Embryonic facial prominence (tissue), 1 donor: Measurements from ENCODE around the gene OSBPL8.
"Not testable (repeated sequence)": the region's sequence is repeated elsewhere in the genome, so short reads cannot be mapped to it uniquely, and the experiment has no call there.

Experiments used
- DNase-seq: peaks from one replicate; pipeline ENCODE4 v3.0.0-alpha.2; 2016; ENCODE audit errors: extremely low spot score

The OSBPL8 gene

DNA sequence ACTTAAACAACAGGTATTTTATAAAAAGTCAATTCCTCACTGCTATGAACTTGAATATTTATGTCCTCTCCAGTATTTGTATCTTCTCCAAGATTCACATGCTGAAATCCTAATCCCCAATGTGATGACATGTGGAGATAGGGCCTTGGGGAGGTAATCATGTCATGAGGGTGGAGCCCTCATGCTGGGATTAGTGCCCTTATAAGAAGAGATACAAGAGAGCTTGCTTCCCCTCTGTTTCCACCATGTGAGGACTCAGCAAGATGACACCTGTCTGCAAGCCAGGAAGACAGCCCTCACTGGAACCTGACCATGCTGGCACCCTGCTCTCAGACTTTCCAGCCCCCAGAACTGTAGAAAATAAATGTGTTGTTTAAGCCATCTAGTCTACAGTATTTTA lies 36.2 kb downstream of the OSBPL8 start:
- DNase-seq = no peak

DNA sequence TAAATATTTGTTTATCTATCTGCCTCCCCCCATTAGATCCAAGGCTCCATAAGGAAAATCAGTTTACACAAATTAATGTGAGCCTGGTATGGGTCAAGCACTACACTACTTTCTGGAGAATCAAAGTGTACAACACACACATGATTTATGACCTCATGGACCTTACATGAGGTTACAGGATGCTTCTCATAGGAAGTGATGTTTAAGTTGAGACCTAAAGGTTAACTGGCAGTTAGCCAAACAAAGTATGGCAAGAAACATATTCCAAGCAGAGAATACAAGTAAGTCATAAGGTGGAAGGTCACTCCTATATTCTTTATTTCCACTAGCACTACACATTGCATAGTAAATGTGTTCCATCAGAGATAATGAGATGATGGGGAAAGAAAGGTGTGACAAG lies 39.2 kb downstream of the OSBPL8 start:
- DNase-seq = no peak

DNA sequence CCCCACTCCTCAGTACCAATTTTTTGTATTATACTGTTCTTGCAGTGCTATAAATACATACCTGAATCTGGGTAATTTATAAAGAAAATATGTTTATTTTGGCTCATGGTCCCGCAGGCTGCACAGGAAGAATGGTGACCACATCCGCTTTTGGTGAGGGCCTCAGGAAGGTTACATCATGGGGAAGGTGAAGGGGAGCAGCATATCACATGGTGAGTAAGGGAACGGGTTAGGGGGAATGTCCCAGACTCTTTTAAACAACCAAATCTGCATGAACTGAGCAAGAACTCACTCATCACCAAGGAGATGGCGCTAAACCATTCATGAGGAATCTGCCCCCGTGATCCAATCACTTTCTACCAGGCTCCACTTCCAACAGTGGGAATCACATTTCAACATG lies 40.0 kb downstream of the OSBPL8 start:
- no peak for DNase-seq

DNA sequence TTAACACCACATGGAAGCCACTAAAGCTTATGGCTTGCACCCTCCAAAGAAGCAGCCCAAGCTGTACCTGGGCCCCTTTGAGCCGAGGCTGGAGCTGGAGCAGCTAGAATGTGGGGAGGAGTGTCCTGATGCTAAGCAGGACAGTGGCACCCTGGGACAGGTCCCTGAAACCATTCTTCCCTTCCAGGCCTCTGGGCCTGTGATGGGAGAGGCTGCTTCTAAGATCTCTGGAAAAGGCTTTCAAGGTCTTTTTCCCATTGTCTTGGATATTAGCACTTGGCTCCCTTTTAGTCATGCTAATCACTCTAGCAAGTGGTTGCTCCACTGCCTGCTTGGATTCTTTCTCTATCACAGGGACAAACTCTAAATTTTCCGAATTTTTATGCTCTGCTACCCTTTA lies 40.9 kb downstream of the OSBPL8 start:
- DNase-seq = no peak

DNA sequence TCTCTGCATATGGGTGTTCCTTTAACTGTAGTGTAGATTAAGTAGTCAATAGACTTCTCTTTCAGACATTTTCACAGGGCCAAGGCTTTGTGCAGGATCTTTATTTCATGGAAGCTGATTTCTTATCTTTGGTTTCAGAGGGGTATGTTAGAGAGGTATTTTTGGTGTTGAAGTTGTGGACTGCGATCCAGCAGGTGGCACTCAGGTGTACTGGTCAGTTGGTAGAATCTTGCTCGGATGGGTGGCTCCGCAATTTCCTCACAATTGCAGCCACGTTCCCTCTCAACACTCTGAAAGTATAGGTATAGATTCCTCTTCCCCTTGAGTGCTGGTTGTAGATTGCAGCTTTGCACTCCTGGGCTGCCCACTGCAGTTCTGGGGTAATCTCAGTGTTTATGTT lies 44.3 kb downstream of the OSBPL8 start:
- DNase-seq = no peak

DNA sequence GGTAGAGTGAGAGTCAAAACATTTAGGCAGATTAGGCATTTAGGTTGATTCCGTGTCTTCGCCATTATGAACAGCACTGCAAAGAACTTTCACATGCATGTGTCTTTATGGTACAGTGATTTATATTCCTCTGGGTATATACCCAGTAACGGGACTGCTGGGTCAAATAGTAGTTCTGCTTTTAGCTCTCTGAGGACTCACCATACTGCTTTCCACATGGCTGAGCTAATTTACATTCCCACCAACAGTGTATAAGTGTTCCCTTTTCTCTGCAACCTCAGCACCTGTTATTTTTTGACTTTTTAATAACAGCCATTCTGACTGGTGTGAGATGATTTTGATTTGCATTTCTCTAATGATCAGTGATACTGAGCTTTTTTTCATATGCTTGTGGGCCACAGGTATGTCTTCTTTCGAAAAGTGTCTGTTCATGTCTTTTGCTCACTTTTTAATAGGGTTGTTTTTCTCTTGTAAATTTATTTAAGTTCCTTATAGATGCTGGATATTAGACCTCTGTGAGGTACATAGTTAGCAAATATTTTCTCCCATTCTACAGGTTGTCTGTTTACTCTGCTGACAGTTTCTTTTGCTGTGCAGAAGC lies 48.4 kb downstream of the OSBPL8 start:
- DNase-seq = not testable (repeated sequence)

DNA sequence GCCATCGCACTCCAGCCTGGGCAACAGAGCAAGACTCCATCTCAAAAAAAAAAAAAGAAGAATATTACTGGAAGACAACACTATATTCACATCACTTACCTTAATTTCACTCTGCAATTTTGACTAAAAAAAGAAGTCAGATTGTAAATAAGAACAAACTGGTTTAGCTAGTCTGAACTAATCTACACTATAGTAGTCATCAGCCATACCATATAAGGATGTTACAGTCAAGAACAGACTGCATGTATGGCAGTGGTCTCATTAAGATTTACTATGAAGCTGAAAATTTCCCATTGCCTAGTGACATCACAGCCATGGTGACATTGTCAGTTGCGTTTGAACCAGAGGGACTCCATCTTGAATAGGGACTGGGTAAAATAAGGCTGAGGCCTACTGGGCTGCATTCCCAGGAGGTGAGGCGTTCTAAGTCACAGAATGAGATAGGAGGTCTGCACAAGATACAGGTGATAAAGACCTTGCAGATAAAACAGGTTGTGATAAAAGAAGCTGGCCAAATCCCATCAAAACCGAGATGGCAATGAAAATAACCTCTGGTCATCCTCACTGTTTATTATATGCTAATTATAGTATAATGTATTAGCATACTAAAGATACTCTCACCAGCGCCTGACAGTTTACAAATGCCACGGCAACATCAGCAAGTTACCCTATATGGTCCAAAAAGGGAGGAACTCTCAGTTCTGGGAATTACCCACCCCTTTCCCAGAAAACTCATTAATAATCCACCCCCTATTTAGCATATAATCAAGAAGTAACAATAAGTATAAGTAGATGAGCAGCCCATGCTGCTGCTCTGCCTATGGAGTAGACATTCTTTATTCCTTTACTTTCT lies 51.2 kb downstream of the OSBPL8 start:
- no peak for DNase-seq

DNA sequence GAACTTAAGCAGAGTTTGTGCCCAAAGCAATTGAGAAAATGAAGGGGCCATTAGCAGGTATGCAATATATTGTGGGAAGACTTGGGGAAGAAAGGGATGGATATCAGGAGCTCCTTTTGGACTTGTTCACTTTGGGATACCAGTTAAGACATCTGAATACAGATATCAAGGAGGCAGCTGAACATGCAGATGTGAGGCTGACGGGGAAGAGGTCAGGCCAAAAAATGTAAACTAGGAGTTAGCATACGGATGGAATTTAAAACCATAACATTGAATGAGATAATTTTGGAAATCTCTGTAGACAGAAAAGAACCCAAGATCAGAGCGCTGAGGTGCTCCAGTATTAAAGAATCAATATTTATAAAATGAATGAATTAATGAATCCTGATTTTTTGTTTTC lies 53.4 kb downstream of the OSBPL8 start:
- DNase-seq = no peak

DNA sequence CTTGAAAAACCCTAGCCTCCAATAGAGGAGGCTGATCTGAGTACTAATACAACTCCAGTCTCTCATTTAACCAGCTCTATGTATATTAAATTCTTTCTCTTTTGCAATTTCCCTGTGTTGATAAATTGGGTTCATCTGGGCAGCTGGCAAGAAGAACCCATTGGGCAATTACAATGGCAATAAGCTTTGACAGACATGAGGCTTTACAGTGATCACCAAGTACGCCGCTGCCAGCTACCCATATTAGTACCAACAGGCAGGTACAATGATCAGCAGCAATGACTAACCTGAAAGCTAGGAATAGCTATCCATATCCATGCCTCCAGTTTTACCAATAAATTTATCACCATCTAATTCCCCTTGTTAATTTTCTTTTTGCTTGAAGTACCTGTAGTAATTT lies 54.5 kb downstream of the OSBPL8 start:
- no peak for DNase-seq

DNA sequence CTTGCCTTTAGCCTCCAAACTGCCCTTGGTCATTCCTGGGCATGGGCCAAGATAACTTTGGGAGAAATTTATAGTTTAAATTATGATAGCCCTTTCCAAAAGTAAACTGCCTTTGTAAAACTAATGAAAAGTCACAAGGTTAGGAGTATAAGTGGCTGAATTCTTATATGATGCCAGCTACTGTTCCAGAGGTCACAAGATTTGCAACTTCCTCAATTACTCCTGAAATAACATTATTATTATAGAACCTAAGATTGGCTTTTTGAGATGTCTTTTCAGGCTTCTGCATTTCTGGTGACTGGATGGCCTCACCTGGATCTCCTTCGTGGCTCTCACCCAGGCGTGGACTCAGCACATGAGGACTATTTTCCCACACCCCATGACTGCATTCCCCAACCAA lies 55.0 kb downstream of the OSBPL8 start:
- DNase-seq = no peak

DNA sequence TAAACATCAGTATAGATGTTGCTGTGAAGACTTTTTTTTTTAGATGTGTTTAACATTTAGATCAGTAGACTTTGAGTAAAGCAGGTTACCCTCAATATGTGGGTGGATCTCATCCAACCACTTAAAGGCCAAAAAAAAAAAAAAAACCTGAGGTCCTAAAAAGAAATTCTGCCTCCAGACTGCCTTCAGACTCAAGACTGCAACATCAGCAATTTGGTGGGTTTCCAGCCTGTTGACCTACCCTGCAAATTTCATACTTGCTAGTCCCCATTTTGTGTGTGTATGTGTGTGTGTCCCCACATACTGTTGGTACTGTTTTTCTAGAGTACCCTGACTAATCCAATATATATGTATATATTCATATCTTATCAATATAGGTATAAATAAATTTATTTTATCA lies 55.6 kb downstream of the OSBPL8 start:
- DNase-seq = no peak

DNA sequence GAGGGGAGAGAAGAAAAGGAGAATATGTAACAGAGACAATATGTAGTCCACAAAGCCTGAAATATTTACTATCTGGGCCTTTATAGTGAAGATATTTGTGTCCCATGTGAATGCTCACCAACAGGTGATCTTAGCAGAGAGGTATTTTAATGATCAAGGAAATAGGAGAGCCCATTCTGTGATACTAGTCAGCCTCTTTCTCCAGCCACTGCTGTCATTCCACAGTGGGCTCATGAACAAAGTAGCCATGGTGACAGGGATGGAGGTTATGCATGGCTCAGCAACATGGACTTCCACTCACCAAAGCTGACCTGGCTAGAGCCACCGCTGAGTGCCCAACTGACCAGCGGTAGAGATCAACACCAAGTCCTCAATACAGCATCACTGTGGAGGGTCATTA lies 58.2 kb downstream of the OSBPL8 start:
- no peak for DNase-seq

DNA sequence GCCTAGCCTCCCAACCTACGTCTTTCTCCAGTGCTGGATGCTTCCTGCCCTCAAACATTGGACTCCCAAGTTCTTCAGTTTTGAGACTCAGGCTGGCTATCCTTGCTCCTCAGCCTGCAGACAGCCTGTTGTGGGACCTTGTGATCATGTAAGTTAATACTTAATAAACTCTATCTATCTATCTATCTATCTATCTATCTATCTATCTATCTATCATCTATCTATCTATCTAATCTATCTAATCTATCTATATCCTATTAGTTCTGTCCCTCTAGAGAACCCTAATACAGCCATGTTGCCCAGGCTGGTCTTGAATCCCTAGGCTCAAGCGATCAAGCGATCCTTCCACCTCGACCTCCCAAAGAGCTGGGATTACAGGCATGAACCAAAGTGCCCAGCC lies 60.4 kb downstream of the OSBPL8 start:
- not testable (repeated sequence) for DNase-seq

DNA sequence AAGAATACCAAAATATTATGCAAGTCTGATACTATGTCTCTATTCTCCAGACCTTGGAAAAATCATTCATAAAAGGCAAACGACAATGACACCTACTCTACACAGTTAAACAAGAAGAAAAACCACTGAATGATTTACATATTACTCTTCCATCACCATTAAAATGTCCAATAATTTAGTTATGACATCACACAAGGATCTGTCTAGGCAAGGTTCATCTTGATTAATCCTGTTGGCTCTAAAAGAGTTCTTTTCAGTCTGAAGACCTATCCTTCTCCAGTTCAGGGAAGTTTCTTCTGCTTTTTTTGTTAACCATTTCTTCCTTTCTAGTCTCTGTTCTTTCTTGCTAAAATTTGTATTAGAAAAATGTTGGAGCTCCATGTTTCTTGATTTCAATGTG lies 64.0 kb downstream of the OSBPL8 start:
- DNase-seq = no peak

DNA sequence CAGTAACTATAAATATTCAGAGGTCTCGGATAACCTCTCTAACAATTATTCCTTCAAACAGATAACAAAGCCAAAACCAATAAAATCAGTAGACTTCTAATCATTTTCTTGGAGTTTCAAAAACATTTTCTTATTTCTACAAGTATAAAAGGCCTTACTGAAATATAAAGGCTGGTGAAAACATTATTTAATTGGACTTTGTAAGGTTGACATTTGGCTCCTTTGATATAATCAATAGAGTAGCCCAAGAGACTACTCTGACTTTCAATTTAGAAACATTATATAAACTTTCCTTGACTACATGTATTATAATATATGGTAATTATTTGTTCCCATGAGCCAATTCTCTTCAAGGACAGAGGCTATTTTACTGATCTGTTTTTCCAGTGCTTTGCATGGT lies 68.3 kb downstream of the OSBPL8 start:
- no peak for DNase-seq

DNA sequence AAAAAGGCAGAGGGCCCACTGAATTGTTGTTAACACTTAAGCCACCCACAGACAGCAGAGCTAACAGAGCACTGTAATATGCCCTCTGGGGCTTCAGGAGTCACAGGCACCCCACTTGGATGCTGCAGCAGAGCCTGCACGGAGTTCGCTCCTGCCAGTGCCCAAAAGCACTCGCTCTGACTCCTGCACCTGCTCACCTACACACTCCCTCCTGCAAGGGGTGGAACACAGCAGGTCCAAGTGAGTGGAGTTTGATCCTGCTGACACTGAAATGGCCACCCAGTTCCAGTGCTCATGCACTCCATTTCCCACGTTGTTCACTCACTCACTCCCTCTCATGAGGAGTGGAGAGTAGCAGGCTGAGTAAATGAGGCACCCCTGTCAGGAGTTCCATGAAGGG lies 68.8 kb downstream of the OSBPL8 start:
- DNase-seq = no peak

DNA sequence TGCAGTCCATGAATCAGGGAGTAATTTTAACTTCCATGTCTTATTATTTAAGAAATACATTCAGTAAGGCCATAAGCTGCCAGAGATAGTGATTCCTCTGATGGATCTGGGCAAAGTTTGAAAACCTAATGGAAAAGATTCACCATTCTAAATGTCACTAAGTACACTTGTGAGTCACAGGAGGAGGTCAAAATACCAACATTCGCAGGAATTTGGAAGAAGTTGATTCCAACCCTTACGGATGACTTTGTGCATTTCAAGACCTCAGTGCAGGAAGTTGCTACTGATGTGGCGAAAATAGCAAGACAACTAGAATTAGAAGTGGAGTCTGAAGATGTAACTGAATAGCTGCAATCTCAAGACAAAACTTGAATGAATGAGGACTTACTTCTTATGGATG lies 69.8 kb downstream of the OSBPL8 start:
- DNase-seq = no peak

DNA sequence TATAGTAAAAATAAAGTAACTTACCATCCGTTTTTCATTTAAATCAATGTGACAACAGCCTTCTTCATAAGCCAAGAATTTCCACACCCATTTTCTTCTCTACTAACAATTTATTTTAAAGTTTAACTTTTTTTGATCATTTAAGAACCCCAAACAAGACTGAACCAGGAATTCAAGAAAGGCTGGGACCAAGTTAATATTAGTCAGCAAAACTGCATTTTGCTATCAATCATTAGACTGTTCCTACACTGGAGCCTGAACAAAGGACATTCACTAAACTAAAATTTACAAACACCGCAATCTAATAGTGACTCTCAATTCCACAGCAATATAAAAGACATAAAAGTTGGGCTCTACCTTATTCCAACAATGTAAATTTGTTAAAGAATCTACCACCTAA lies 73.6 kb downstream of the OSBPL8 start:
- DNase-seq = no peak

DNA sequence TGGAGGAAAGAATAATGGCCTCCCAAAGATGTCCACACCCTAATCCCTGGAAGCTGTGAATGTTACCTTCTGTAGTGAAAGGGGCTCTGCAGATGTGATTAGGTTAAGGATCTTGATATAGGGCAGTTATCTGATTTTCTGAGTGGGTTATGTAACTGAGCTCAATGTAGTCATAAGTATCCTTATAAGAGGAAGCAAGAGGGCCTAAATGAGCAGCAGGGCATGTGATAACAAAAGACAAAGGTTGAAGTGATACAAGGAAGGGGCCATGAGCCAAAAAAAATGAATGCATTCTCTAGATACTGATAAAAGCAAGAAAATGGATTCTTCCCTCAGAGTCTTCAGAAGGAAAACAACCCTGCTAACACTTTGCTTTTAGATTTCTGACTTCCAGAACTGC lies 78.8 kb downstream of the OSBPL8 start:
- DNase-seq = no peak

DNA sequence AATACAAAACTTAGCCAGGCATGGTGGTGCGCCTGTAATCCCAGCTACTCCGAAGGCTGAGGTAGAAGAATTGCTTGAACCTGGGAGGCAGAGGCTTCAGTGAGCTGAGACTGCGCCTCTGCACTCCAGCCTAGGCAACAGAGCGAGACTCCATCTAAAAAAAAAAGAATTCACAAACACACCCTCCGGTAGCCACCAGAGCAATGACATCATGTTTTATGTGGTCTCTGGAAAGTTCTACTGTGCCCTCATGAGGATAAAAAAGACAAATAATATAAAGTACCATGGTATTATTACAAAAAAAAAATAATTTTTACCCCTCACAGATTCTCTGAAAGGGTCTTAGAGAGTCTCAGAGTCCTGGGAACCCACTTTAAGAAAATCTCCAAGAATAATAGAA lies 81.5 kb downstream of the OSBPL8 start:
- no peak for DNase-seq

DNA sequence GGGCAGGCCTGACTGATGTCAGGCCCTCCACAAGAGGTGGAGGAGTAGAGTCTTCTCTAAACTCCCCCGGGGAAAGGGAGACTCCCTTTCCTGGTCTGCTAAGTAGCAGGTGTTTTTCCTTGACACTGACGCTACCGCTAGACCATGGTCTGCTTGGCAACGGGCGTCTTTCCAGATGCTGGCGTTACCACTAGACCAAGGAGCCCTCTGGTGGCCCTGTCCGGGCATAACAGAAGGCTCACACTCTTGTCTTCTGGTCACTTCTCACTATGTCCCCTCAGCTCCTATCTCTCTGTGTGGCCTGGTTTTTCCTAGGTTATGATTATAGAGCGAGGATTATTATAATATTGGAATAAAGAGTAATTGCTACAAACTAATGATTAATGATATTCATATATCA lies 86.7 kb downstream of the OSBPL8 start:
- not testable (repeated sequence) for DNase-seq

DNA sequence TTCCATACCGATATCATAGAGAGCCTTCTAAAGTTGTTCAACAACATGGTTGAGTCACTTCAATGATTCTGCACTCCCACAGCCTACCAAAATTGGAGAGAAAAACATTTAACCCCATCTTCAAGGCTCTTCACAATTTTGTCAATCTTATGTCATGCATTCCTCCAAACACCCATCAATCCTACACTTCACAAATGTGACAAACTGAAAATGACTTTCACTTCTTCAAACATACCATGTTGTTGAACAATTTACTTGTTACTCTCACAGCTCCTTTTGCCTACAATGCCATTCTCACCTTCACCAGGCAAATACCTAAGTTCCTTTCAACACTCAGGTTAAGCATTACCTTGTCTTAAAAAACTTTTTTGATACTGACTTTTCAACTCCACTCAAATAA lies 88.0 kb downstream of the OSBPL8 start:
- no peak for DNase-seq

DNA sequence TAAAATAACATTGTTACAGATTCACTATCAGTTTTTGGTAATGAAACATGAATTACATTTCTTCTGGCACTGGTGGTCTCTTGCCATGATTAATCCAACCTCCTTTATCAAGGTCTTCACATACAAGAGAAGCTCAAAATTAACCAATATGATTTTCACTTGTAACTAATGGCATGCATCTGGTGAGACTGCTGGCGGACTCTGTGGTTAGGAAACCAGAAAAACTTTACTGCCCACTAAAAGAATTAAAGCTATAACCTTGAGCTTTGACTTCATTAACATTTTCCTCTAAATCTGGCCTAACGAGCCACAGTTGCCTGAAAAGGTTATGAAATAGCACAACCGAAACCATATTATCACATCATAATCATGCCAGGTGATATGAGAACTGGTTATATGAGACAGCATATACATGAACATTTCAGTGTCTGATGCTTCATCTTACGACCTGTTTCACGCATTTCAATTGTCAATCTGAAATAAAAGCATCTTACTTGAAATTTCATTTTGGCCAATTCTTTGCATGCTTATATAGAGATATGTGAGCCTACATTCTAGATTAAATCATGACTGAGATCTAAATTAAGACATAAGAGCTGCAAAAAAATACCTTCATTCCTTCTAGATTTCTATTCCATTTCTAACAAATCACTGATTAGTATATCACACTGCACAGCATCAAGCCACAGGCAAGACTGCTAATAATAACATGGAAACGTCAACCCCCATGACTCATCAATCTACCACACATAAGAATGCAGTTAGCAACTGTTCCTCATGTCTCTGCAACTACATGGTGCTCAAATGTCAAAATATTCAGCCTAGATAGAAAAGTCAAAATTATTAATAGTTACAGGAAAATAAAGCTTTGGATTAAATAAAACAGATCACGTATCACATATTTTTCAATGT lies 89.3 kb downstream of the OSBPL8 start:
- DNase-seq = no peak
